ENCODE measurements around the gene CBLB. TPM values are rescaled to one million over a fixed set of nuclear protein-coding genes. Genes with fewer than 3 reads are reported as not detected.

Gene CBLB
- total RNA-seq, 4 donors from 2014 or later = 154 to 177 (median 169) TPM

GRCh38 chr3:105759442-105760078, 109.3 kb downstream of the CBLB start:
- Histone ChIP-seq H3K27ac (no peak overlapping the region), H3K36me3 (peaks cover 0 to 47% (median 0%) of the 10 kb centered on the region in 3 donors), H3K27me3 (no peaks in the 10 kb centered on the region), H3K4me3 (no peak overlapping the region), H3K4me1 (peaks cover 0 to 8% (median 0%) of the 10 kb centered on the region in 4 donors), H3K9me3 (peaks cover 0 to 12% (median 0%) of the 10 kb centered on the region in 4 donors)
- DNase-seq (ENCODE audit: low spot score in 2 of 2) = no peak
- WGBS, 2 donors = 100% methylated on average over 4 to 5 of the region's 6 CpGs
- TF ChIP-seq CTCF (IDR thresholded peaks at IDR 0.05) (no peak), POLR2A (IDR thresholded peaks at IDR 0.05) (no peak), EP300 (IDR thresholded peaks at IDR 0.05) (no peak)

- Histone ChIP-seq H3K27ac (no peak overlapping the region), H3K4me1 (peaks cover 0 to 13% (median 0%) of the 10 kb centered on the region in 4 donors), H3K36me3 (peaks cover 0 to 43% (median 0%) of the 10 kb centered on the region in 3 donors), H3K4me3 (no peak overlapping the region), H3K27me3 (no peaks in the 10 kb centered on the region), H3K9me3 (peaks cover 0 to 12% (median 0%) of the 10 kb centered on the region in 4 donors)
- DNase-seq (ENCODE audit: low spot score in 2 of 2) = no peak
- TF ChIP-seq POLR2A (IDR thresholded peaks at IDR 0.05) = no peak
- WGBS, 2 donors = 90 to 99% methylated on average over 9 of the region's 9 CpGs
These were observed 110.4 kb downstream of the CBLB start for GRCh38 chr3:105758451-105758850.

GRCh38 chr3:105755121-105755886, 113.5 kb downstream of the CBLB start:
- peaks cover 0 to 24% (median 0%) of the 10 kb centered on the region in 3 donors for H3K36me3 ChIP-seq
- no peak for DNase-seq (ENCODE audit: low spot score in 2 of 2)
- peaks cover 0 to 30% (median 4%) of the 10 kb centered on the region in 4 donors for H3K4me1 ChIP-seq
- no peak overlapping the region for H3K27ac ChIP-seq
- no peak overlapping the region for H3K4me3 ChIP-seq
- 92% methylated on average over 2 of the region's 2 CpGs for WGBS, 2 donors
- H3K27me3 ChIP-seq = no peaks in the 10 kb centered on the region
- no peak for TF ChIP-seq EP300 (IDR thresholded peaks at IDR 0.05)
- no peak for TF ChIP-seq CTCF (IDR thresholded peaks at IDR 0.05)
- TF ChIP-seq POLR2A (IDR thresholded peaks at IDR 0.05) = no peak
- H3K9me3 ChIP-seq = no peaks in the 10 kb centered on the region

- no peak for DNase-seq (ENCODE audit: low spot score in 2 of 2)
- 56 to 72% methylated on average over 1 of the region's 1 CpG for WGBS, 2 donors
- Histone ChIP-seq H3K36me3 (peaks cover 0 to 8% (median 0%) of the 10 kb centered on the region in 3 donors), H3K4me1 (peaks cover 0 to 43% (median 11%) of the 10 kb centered on the region in 4 donors), H3K27ac (peak overlapping the region in 3 of 4 donors; percentile 36 to 51 (median 42)), H3K27me3 (no peaks in the 10 kb centered on the region), H3K9me3 (no peaks in the 10 kb centered on the region), H3K4me3 (no peak overlapping the region)
- TF ChIP-seq EP300 (IDR thresholded peaks at IDR 0.05) = no peak
- TF ChIP-seq POLR2A (IDR thresholded peaks at IDR 0.05) = no peak
- no peak for TF ChIP-seq CTCF (IDR thresholded peaks at IDR 0.05)
These were observed 115.9 kb downstream of the CBLB start for GRCh38 chr3:105752791-105753415.

GRCh38 chr3:105747696-105748095, 121.1 kb downstream of the CBLB start:
- Histone ChIP-seq H3K4me1 (peaks cover 0 to 56% (median 15%) of the 10 kb centered on the region in 4 donors), H3K9me3 (no peaks in the 10 kb centered on the region), H3K4me3 (no peak overlapping the region), H3K27me3 (no peaks in the 10 kb centered on the region), H3K36me3 (peaks cover 0 to 17% (median 0%) of the 10 kb centered on the region in 3 donors), H3K27ac (peak overlapping the region in 1 of 4 donors; percentile 84)
- no peak for TF ChIP-seq CTCF (IDR thresholded peaks at IDR 0.05)
- TF ChIP-seq POLR2A (IDR thresholded peaks at IDR 0.05) = no peak
- peak in 1 of 2 donors; percentile 30 for TF ChIP-seq EP300 (IDR thresholded peaks at IDR 0.05)
- no peak for DNase-seq (ENCODE audit: low spot score in 2 of 2)
- 16 to 31% methylated on average over 1 of the region's 1 CpG for WGBS, 2 donors

All from tibial nerve (tissue), 4 donors.